ENCODE results near the gene ESR1. TPM values are rescaled to one million over a fixed set of nuclear protein-coding genes. Genes with fewer than 3 reads are reported as not detected.

ESR1 gene
- total and polyA plus RNA-seq, 9 donors = 0.44 to 2.5 (median 1.1) TPM

DNA sequence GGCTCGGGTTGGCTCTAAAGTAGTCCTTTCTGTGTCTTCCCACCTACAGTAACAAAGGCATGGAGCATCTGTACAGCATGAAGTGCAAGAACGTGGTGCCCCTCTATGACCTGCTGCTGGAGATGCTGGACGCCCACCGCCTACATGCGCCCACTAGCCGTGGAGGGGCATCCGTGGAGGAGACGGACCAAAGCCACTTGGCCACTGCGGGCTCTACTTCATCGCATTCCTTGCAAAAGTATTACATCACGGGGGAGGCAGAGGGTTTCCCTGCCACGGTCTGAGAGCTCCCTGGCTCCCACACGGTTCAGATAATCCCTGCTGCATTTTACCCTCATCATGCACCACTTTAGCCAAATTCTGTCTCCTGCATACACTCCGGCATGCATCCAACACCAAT lies 291.2 kb downstream of the ESR1 start:
- Histone ChIP-seq H3K4me1 (ENCODE audit: control insufficient read depth, insufficient read depth, low read length) (peaks cover 26% of the 10 kb centered on the region), H3K27ac (ENCODE audit: low read length) (no peak overlapping the region), H3K27me3 (ENCODE audit: control insufficient read depth, insufficient read depth, low read length) (no peaks in the 10 kb centered on the region), H3K4me3 (ENCODE audit: low read length) (no peak overlapping the region), H3K36me3 (ENCODE audit: control insufficient read depth, insufficient read depth, low read length) (no peaks in the 10 kb centered on the region), H3K9me3 (replicated peaks; ENCODE audit: control insufficient read depth, low read depth, low read length) (no peaks in the 10 kb centered on the region)
- 79% methylated on average over 14 of the region's 14 CpGs for WGBS (ENCODE audit: insufficient coverage)
- DNase-seq = no peak

DNA sequence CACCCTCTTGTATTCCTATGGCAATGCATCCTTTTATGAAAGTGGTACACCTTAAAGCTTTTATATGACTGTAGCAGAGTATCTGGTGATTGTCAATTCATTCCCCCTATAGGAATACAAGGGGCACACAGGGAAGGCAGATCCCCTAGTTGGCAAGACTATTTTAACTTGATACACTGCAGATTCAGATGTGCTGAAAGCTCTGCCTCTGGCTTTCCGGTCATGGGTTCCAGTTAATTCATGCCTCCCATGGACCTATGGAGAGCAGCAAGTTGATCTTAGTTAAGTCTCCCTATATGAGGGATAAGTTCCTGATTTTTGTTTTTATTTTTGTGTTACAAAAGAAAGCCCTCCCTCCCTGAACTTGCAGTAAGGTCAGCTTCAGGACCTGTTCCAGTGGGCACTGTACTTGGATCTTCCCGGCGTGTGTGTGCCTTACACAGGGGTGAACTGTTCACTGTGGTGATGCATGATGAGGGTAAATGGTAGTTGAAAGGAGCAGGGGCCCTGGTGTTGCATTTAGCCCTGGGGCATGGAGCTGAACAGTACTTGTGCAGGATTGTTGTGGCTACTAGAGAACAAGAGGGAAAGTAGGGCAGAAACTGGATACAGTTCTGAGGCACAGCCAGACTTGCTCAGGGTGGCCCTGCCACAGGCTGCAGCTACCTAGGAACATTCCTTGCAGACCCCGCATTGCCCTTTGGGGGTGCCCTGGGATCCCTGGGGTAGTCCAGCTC lies 292.1 kb downstream of the ESR1 start:
- no peaks in the 10 kb centered on the region for H3K27me3 ChIP-seq (ENCODE audit: control insufficient read depth, insufficient read depth, low read length)
- 67% methylated on average over 1 of the region's 4 CpGs for WGBS (ENCODE audit: insufficient coverage)
- H3K27ac ChIP-seq (ENCODE audit: low read length) = peak overlapping the region; percentile 29
- H3K36me3 ChIP-seq (ENCODE audit: control insufficient read depth, insufficient read depth, low read length) = no peaks in the 10 kb centered on the region
- DNase-seq = no peak
- H3K4me3 ChIP-seq (ENCODE audit: low read length) = no peak overlapping the region
- H3K4me1 ChIP-seq (ENCODE audit: control insufficient read depth, insufficient read depth, low read length) = peaks cover 26% of the 10 kb centered on the region
- H3K9me3 ChIP-seq (replicated peaks; ENCODE audit: control insufficient read depth, low read depth, low read length) = no peaks in the 10 kb centered on the region

DNA sequence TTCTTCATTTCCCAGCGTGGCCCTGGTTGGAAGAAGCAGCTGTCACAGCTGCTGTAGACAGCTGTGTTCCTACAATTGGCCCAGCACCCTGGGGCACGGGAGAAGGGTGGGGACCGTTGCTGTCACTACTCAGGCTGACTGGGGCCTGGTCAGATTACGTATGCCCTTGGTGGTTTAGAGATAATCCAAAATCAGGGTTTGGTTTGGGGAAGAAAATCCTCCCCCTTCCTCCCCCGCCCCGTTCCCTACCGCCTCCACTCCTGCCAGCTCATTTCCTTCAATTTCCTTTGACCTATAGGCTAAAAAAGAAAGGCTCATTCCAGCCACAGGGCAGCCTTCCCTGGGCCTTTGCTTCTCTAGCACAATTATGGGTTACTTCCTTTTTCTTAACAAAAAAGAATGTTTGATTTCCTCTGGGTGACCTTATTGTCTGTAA lies 292.7 kb downstream of the ESR1 start:
- no peaks in the 10 kb centered on the region for H3K36me3 ChIP-seq (ENCODE audit: control insufficient read depth, insufficient read depth, low read length)
- peak; percentile 84 for DNase-seq
- no peak overlapping the region for H3K4me3 ChIP-seq (ENCODE audit: low read length)
- no peaks in the 10 kb centered on the region for H3K27me3 ChIP-seq (ENCODE audit: control insufficient read depth, insufficient read depth, low read length)
- H3K27ac ChIP-seq (ENCODE audit: low read length) = peak overlapping the region; percentile 80
- H3K9me3 ChIP-seq (replicated peaks; ENCODE audit: control insufficient read depth, low read depth, low read length) = no peaks in the 10 kb centered on the region
- peaks cover 26% of the 10 kb centered on the region for H3K4me1 ChIP-seq (ENCODE audit: control insufficient read depth, insufficient read depth, low read length)
- 29% methylated on average over 1 of the region's 7 CpGs for WGBS (ENCODE audit: insufficient coverage)

DNA sequence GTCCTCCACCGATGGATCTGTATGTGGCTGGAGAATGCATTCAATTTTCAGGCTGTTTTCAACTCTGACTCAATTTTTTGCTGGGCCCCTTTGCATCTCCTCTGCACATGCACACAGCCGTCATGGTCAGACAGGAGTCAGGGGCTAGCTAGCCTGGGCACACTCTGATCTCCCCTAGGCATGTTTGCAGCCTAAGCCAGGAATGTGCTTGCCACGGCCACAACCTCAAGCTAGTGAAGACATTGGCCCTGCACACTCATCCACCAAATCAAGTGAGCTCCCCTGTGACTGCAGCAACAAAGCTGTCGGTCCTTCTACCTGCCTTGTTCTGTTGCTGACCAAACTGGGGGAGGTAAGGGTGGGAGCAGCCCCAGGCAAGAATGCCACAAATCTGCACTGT lies 300.5 kb downstream of the ESR1 start:
- Histone ChIP-seq H3K4me3 (ENCODE audit: low read length) (no peak overlapping the region), H3K4me1 (ENCODE audit: control insufficient read depth, insufficient read depth, low read length) (peaks cover 22% of the 10 kb centered on the region), H3K27me3 (ENCODE audit: control insufficient read depth, insufficient read depth, low read length) (no peaks in the 10 kb centered on the region), H3K27ac (ENCODE audit: low read length) (no peak overlapping the region), H3K36me3 (ENCODE audit: control insufficient read depth, insufficient read depth, low read length) (no peaks in the 10 kb centered on the region), H3K9me3 (replicated peaks; ENCODE audit: control insufficient read depth, low read depth, low read length) (no peaks in the 10 kb centered on the region)
- no peak for DNase-seq
- 85% methylated on average over 2 of the region's 4 CpGs for WGBS (ENCODE audit: insufficient coverage)

DNA sequence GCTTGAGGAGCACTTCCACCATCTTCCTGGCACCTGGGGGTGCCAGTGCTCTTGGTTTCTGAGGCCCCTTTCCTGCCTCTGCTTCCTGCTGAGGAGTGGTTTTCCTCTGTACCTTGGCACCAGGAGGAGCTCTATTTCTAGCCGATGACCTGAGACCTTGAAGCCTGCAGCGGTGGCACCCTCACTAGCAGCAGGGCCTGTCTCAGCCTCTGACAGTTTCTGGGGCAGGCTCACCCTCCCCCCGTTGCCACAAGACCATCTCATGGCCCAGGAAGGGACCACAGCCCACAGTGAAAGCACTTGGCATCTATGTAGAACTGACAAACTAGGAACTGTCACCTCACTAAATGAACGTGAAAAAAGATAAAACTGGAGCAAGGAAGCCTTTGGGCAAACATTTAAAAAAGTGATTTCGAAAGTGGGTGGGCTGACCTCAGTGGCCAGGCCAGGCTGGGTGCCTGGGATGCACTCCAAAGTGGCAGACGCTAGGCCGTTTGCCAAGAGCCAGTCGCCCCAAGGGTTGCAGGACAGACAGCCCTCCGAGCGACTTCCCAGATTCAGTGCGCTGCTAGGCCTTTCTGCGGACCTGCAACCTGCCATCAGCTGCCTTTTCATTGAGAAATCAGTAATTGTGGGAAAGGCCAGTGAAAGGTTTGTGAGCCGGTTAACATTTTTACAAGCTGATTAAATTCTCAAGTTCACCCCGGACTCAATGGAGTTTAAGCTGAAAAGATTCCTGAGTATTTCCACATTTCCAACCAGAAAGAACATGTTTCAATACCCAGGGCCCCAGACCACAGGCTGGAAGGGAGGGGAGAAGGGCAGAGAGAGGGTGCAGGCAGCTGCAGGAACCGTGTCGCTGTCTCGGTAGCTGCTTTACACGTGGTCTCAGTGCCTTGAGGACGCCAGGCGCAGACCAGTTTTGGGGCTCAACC lies 303.7 kb downstream of the ESR1 start:
- Histone ChIP-seq H3K27me3 (ENCODE audit: control insufficient read depth, insufficient read depth, low read length) (no peaks in the 10 kb centered on the region), H3K36me3 (ENCODE audit: control insufficient read depth, insufficient read depth, low read length) (no peaks in the 10 kb centered on the region), H3K4me3 (ENCODE audit: low read length) (no peak overlapping the region), H3K4me1 (ENCODE audit: control insufficient read depth, insufficient read depth, low read length) (peaks cover 30% of the 10 kb centered on the region), H3K9me3 (replicated peaks; ENCODE audit: control insufficient read depth, low read depth, low read length) (no peaks in the 10 kb centered on the region), H3K27ac (ENCODE audit: low read length) (peak overlapping the region; percentile 63)
- WGBS (ENCODE audit: insufficient coverage) = 62% methylated on average over 9 of the region's 20 CpGs
- DNase-seq = peak; percentile 53

DNA sequence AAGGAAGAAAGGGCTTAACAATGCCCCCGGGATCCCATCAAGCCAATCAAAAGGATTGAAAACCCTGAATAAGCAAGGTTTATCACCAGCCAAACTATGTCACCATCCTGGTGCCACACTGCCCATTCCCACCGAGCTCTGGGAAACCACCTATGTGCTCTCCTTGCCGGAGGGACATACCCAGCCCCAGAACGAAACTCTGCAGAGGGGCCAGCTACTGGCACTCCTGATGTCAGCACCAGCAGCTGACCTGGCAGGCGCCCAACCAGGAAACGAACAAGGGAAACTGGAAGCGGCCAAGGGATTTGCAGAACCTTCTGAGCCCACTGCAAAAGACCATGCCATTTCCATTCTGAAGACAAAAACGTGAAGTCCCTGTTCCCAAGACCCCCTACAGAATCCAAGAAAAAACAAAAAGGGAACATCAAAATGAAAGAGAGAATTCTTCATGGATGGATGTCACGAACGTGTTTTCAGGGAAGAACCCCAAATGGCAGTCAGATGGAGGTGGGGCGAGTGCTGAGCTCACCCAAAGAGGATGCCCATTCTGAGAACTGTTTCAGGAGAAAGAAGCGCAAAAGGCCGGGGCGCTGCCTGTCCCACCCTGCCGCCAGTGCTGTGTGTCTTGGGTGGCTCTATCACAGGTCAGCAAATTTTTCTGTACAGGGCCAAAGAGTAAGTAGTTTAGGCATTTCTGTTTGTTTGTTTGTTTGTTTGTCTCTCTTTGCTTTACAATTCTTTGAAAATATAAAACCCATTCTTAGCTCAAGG lies 305.2 kb downstream of the ESR1 start:
- Histone ChIP-seq H3K4me1 (ENCODE audit: control insufficient read depth, insufficient read depth, low read length) (peaks cover 40% of the 10 kb centered on the region), H3K9me3 (replicated peaks; ENCODE audit: control insufficient read depth, low read depth, low read length) (no peaks in the 10 kb centered on the region), H3K36me3 (ENCODE audit: control insufficient read depth, insufficient read depth, low read length) (no peaks in the 10 kb centered on the region), H3K27me3 (ENCODE audit: control insufficient read depth, insufficient read depth, low read length) (no peaks in the 10 kb centered on the region), H3K27ac (ENCODE audit: low read length) (peak overlapping the region; percentile 63), H3K4me3 (ENCODE audit: low read length) (peak overlapping the region; percentile 9)
- peak; percentile 82 for DNase-seq
- 72% methylated on average over 11 of the region's 15 CpGs for WGBS (ENCODE audit: insufficient coverage)

DNA sequence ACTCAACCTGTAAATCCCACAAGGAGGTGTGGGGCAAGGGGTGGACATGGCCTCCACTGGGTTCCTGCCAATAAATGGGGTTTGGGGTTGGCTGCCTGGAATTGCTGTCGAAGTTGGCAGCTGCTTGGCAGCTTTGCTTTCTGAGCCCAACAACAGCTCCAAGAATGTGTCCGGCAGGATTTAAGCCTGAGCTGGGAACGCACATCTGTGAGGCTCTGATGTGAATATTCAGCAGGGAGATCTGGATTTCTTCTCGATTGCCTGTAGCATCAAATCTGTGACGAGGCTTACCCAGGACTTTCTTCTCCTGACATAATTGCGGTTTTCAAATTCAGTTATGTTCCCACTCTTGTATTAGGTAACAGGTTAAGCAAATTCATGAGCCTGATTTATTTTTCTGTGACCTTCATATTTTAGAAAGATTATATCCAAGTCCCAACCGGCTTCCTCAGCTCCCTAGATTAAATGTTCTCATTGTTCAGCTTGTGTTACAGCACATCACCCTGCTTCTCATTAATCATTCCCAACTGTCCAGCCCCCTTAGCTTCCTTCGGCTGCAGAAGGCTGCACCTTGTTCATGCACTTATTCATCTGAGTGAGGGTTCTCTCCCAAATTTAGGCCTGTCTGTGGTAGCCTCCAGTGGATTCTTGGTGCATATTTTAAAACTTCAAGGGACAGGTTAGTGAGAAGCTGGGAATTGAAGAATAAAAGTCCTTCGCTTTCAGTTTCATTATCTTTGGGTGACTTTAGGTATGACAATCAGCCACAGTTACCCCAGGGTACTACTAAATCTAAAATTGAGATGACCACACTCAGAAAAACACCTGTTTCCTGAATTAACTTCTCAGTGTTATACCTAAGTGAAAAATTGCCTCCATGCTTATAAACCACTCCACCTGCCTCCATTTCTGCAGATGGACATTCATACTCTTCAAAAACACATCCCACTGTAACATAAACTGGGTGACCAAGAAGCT lies 310.0 kb downstream of the ESR1 start:
- 24% methylated on average over 4 of the region's 9 CpGs for WGBS (ENCODE audit: insufficient coverage)
- no peaks in the 10 kb centered on the region for H3K27me3 ChIP-seq (ENCODE audit: control insufficient read depth, insufficient read depth, low read length)
- peaks cover 24% of the 10 kb centered on the region for H3K4me1 ChIP-seq (ENCODE audit: control insufficient read depth, insufficient read depth, low read length)
- peak; percentile 77 for DNase-seq
- peak overlapping the region; percentile 66 for H3K27ac ChIP-seq (ENCODE audit: low read length)
- H3K9me3 ChIP-seq (replicated peaks; ENCODE audit: control insufficient read depth, low read depth, low read length) = no peaks in the 10 kb centered on the region
- H3K36me3 ChIP-seq (ENCODE audit: control insufficient read depth, insufficient read depth, low read length) = peaks cover 23% of the 10 kb centered on the region
- no peak overlapping the region for H3K4me3 ChIP-seq (ENCODE audit: low read length)

DNA sequence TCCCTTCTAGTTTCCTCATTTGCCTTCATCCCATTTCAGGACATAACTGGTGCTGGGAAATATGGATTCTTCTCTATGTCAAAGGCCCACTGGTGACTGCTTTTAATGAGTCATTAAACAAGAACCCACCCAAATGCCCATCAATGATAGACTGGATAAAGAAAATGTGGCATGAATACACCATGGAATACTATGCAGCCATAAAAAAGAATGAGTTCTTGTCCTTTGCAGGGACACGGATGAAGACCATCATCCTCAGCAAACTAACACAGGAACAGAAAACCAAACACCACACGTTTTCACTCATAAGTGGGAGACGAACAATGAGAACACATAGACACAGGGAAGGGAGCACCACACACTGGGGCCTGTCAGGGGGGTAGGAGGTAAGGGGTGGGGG lies 310.7 kb downstream of the ESR1 start:
- WGBS (ENCODE audit: insufficient coverage) = no CpG with 5 or more reads among the region's 3 CpGs
- no peak overlapping the region for H3K27ac ChIP-seq (ENCODE audit: low read length)
- no peak overlapping the region for H3K4me3 ChIP-seq (ENCODE audit: low read length)
- H3K4me1 ChIP-seq (ENCODE audit: control insufficient read depth, insufficient read depth, low read length) = peaks cover 17% of the 10 kb centered on the region
- DNase-seq = no peak
- no peaks in the 10 kb centered on the region for H3K27me3 ChIP-seq (ENCODE audit: control insufficient read depth, insufficient read depth, low read length)
- peaks cover 29% of the 10 kb centered on the region for H3K36me3 ChIP-seq (ENCODE audit: control insufficient read depth, insufficient read depth, low read length)
- no peaks in the 10 kb centered on the region for H3K9me3 ChIP-seq (replicated peaks; ENCODE audit: control insufficient read depth, low read depth, low read length)

DNA sequence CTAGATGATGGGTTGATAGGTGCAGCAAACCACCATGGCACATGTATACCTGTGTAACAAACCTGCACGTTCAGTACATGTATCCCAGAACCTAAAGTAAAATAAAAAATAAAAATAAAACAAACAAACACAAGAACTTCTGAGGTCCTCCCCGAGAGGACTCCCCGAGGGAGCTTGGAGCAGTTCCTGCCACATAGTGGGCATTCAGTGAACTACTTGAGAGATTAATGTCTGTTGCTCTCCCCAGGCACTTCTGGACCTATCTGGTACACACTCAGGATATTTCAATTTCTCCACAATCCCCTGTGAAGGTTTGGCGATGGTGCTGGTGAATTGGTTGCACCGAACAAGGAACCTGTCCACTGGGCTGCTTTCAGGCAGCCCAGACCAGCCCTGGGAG lies 311.2 kb downstream of the ESR1 start:
- Histone ChIP-seq H3K9me3 (replicated peaks; ENCODE audit: control insufficient read depth, low read depth, low read length) (no peaks in the 10 kb centered on the region), H3K27ac (ENCODE audit: low read length) (no peak overlapping the region), H3K4me3 (ENCODE audit: low read length) (no peak overlapping the region), H3K27me3 (ENCODE audit: control insufficient read depth, insufficient read depth, low read length) (no peaks in the 10 kb centered on the region), H3K36me3 (ENCODE audit: control insufficient read depth, insufficient read depth, low read length) (peaks cover 30% of the 10 kb centered on the region), H3K4me1 (ENCODE audit: control insufficient read depth, insufficient read depth, low read length) (peaks cover 16% of the 10 kb centered on the region)
- no peak for DNase-seq
- no CpG with 5 or more reads among the region's 5 CpGs for WGBS (ENCODE audit: insufficient coverage)
